Measurements from ENCODE around the gene PCYOX1L.
A peak's percentile ranks its signal among the peaks of the same experiment; 100 is the strongest.

PCYOX1L gene

DNA sequence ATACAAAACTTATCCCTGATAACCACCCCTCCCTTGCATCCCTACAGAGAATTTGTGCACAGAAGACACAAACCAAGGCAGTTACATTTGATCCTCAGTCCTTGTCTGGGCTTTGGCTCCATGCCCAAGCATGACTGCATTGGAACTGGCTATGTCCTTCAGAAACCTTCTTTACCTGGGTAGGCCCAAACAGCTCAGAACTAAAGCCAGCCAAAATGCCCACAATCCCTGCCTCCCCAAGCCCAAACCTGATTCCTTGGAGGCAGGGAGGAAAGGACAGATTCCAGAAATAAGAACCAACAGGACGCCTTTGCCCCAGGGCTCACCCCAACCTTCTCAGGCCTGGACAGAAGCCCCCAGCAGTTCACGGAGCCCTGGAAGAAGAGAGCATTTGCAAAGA is 13.0 kb downstream of the PCYOX1L start:
- DNase-seq (ENCODE audit: low read depth), result no peak
- TF ChIP-seq, protein P1, sequence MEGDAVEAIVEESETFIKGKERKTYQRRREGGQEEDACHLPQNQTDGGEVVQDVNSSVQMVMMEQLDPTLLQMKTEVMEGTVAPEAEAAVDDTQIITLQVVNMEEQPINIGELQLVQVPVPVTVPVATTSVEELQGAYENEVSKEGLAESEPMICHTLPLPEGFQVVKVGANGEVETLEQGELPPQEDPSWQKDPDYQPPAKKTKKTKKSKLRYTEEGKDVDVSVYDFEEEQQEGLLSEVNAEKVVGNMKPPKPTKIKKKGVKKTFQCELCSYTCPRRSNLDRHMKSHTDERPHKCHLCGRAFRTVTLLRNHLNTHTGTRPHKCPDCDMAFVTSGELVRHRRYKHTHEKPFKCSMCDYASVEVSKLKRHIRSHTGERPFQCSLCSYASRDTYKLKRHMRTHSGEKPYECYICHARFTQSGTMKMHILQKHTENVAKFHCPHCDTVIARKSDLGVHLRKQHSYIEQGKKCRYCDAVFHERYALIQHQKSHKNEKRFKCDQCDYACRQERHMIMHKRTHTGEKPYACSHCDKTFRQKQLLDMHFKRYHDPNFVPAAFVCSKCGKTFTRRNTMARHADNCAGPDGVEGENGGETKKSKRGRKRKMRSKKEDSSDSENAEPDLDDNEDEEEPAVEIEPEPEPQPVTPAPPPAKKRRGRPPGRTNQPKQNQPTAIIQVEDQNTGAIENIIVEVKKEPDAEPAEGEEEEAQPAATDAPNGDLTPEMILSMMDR (conservative IDR thresholded peaks at IDR 0.05; ENCODE audit: control insufficient read depth, insufficient read depth, low read depth, low read length), result no peak
- H3K4me3 ChIP-seq (ENCODE audit: control insufficient read depth, low read depth, low read length), result no peak overlapping the region

DNA sequence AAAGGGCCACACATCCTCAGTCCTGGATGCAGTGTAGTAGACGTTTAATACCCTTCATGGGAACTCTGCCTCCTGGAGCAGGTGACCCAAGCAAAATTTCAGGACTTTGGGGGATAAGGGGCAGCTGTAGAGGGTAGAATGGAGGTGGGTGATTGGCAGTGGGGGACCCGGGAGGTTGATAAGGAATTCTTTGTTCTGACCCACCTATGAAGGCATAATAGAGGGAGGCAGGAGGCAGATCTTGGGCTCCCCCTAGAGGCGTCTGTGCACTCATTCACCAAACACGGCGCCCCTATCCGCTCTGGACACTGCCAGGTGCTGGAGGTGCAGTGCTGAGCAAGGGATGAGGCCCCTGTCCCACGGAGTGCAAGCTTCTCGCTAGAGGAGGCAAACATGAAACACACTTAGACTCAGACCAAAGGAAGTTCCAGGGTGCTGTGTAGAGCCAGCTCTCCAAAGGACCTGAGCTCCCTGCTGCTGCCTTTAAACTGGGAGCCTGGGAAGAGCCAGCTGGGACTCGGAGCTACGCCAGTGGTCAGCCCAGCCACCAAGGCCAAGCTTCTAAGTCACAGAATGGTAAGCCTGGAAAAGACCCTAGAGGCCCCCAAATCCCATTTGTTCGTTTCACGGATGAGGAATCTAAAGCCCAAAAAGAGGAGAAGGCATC is 13.6 kb downstream of the PCYOX1L start:
- TF ChIP-seq, protein P1 (conservative IDR thresholded peaks at IDR 0.05; ENCODE audit: control insufficient read depth, insufficient read depth, low read depth, low read length), result peak; percentile 80
- DNase-seq (ENCODE audit: low read depth), result peak; percentile 51
- H3K4me3 ChIP-seq (ENCODE audit: control insufficient read depth, low read depth, low read length), result no peak overlapping the region

DNA sequence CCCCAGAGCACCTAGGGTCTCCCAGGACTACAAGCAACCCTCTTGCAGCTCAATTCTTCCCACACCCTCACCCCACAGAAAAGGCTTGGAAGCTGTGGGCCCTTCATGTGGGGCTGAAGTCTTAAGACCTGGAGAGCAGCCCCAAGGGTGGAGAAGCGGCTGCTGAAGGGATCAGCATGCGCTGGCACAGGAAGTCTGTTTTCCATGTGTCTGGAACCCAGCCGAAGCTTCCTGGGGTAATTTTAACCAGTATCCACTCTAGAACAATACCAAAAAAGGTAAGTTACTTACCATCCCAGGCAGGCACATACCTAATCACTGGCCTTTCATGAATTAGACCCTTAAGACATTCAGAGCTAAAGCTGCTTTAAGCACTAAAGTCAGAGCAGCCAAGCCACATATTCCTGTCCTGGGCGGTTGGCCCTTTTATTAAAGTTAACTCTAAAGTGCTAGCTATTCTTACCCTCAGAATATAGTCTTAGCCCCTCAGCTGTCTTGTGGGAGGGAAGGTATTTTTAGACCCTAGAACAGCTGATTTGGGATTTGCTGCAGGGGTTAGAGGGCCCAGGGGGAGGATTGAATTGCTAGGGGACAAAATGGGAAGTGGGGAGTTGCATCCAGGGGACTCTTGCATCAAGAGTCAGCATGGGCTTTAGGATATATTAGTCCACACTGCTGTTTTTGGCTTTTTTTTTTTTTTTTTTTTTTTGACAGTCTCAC is 14.4 kb downstream of the PCYOX1L start:
- TF ChIP-seq, protein P1 (conservative IDR thresholded peaks at IDR 0.05; ENCODE audit: control insufficient read depth, insufficient read depth, low read depth, low read length), result no peak
- no peak for DNase-seq (ENCODE audit: low read depth)

DNA sequence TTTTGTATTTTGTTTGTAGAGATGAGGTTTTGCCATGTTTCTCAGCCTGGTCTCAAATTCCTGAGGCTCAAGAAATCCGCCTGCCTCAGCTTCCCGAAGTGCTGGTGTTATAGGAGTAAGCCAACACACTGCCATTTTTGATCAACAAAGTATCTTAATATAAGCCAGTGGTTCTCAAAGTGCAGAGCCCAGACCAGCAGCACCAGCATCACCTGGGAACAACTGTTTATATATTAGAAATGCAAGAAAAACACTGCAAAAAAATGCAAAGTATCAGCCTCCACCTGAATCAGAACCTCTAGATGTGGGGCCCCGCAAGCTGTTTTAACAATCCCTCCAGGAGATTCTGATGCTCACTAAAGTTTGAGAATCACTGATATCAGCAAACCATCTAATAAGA is 15.1 kb downstream of the PCYOX1L start:
- H3K4me3 ChIP-seq (ENCODE audit: control insufficient read depth, low read depth, low read length), result no peak overlapping the region
- TF ChIP-seq, protein P1 (conservative IDR thresholded peaks at IDR 0.05; ENCODE audit: control insufficient read depth, insufficient read depth, low read depth, low read length), result no peak
- no peak for DNase-seq (ENCODE audit: low read depth)

More for the DNA sequence above, 14.4 kb downstream of the PCYOX1L start:
- H3K4me3 ChIP-seq (ENCODE audit: control insufficient read depth, low read depth, low read length), result no peak overlapping the region

DNA sequence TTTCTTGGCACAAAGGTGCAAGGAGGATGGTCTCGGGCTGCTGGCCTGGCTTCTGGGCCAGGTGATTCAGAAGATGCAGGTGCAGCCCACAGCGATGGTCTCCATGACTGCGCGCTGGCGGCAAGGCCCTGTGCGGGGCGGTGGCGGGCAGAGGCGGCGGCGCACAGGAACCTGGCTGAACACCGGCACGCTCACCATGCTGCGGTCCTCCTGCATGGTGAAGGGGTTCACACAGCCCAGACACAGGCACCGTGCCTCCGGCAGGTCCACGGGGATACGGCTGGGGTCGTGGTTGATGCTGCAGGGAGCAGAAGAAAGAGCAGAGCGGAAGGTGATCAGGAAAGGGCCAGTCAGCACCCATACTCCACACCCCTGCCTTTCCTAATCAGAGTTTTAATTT is 16.5 kb downstream of the PCYOX1L start:
- no peak for DNase-seq (ENCODE audit: low read depth)
- H3K4me3 ChIP-seq (ENCODE audit: control insufficient read depth, low read depth, low read length), result no peak overlapping the region
- TF ChIP-seq, protein P1 (conservative IDR thresholded peaks at IDR 0.05; ENCODE audit: control insufficient read depth, insufficient read depth, low read depth, low read length), result no peak

DNA sequence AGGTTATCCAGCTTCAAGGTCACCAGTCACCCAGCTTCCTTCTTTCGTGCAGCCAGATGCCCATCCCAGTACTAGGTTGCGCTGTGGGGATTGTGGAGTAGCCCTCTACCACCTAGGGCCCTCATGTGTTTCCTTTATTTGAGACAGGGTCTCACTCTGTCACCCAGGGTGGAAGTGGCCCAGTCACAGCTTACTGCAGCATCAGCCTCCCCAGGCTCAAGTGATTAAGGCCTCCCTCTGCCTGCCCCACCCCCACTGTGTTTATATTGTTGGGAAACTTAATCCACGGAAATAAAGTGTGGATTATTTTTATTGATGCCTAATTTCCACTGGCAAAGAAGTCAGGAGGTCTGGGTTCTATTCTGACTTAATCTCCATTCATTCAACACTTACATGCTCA is 17.0 kb downstream of the PCYOX1L start:
- TF ChIP-seq, protein P1 (conservative IDR thresholded peaks at IDR 0.05; ENCODE audit: control insufficient read depth, insufficient read depth, low read depth, low read length), result no peak
- H3K4me3 ChIP-seq (ENCODE audit: control insufficient read depth, low read depth, low read length), result no peak overlapping the region
- DNase-seq (ENCODE audit: low read depth), result no peak
